B cell (primary cell): Measurements from ENCODE around the gene FAM117B. TPM values are rescaled to one million over a fixed set of nuclear protein-coding genes. Genes with fewer than 3 reads are reported as not detected.

Experiments used
- ATAC-seq: fragments of 200-7000 bp; cut with Tn5 transposase; one replicate; pipeline ENCODE4 v1.10.0; 2021; ENCODE audit warnings: low read depth, mild to moderate bottlenecking, moderate number of reproducible peaks, moderate library complexity
- CTCF ChIA-PET: fragments of 350-600 bp; sonication (Branson Sonifier 250); formaldehyde crosslinking; loops from one replicate; lab custom pipeline; 2021; ENCODE audit warnings: antibody characterized with exemption, inconsistent platforms; lab: Charles Lee
- POLR2A ChIA-PET: fragments of 350-600 bp; sonication (Branson Sonifier 250); formaldehyde crosslinking; loops from one replicate; lab custom pipeline; 2021; ENCODE audit warnings: antibody characterized with exemption; lab: Charles Lee
- DNase-seq: peaks from one replicate; pipeline ENCODE4 v3.0.0; 2013
- H2AFZ ChIP-seq: 2 replicates; pipeline ENCODE4 v1.6.1; 2012; ENCODE audit warnings: mild to moderate bottlenecking, low read depth, low read length; ENCODE audit not compliant: insufficient read depth, poor library complexity, severe bottlenecking
- H3K27ac ChIP-seq, 2 donors: 1 replicate in 1 of 2; 2 replicates in 1 of 2; pipeline ENCODE4 v1.5.1; 2012 to 2013; ENCODE audit warnings: low read length in 2 of 2, mild to moderate bottlenecking in 2 of 2, moderate library complexity in 1 of 2
- H3K27me3 ChIP-seq, 4 experiments: fragments of 200-600 bp in 1 of 4; sonication (generic) in 1 of 4; replicated peaks in 1 of 4; 1 replicate in 2 of 4; 2 replicates in 2 of 4; pipeline versions ENCODE4 v1.6.1 to v1.7.0; 2013 to 2016; ENCODE audit warnings: low read length in 3 of 4, mild to moderate bottlenecking in 2 of 4, mixed read lengths in 1 of 4, moderate library complexity in 1 of 4; ENCODE audit not compliant: insufficient read depth in 4 of 4, control insufficient read depth in 3 of 4; ENCODE audit errors: control extremely low read depth in 1 of 4
- H3K36me3 ChIP-seq, 2 experiments: replicated peaks in 1 of 2; 1 replicate in 1 of 2; 2 replicates in 1 of 2; pipeline versions ENCODE4 v1.6.1 to v1.7.1; 2013; ENCODE audit warnings: low read length in 1 of 2; ENCODE audit not compliant: insufficient read depth in 2 of 2, control insufficient read depth in 1 of 2; ENCODE audit errors: control extremely low read depth in 1 of 2, extremely low read depth in 1 of 2
- H3K4me1 ChIP-seq, 2 donors: fragments of 200-600 bp in 1 of 2; sonication (generic) in 1 of 2; 1 replicate in 1 of 2; 2 replicates in 1 of 2; pipeline versions ENCODE4 v1.5.1 to v1.6.1; 2013 to 2017; ENCODE audit warnings: low read length in 2 of 2; ENCODE audit not compliant: control insufficient read depth in 2 of 2, insufficient read depth in 2 of 2
- H3K4me2 ChIP-seq: replicated peaks from 2 replicates; pipeline ENCODE3; 2012; ENCODE audit warnings: mild to moderate bottlenecking, low read depth, low read length; ENCODE audit not compliant: poor library complexity, severe bottlenecking
- H3K4me3 ChIP-seq, 5 experiments: fragments of 200-600 bp in 1 of 5; sonication (generic) in 1 of 5; 1 replicate in 3 of 5; 2 replicates in 2 of 5; pipeline versions ENCODE4 v1.5.1 to v1.7.0; 2011 to 2016; ENCODE audit warnings: low read length in 4 of 5, mild to moderate bottlenecking in 4 of 5, low read depth in 2 of 5, control low read depth in 1 of 5, moderate library complexity in 1 of 5; ENCODE audit not compliant: insufficient read depth in 1 of 5; ENCODE audit errors: control extremely low read depth in 1 of 5, extremely low read depth in 1 of 5
- H3K79me2 ChIP-seq: fragments of 200-600 bp; sonication (generic); one replicate; pipeline ENCODE4 v1.6.0; 2016; ENCODE audit warnings: low read length; ENCODE audit not compliant: control insufficient read depth, insufficient read depth
- H3K9ac ChIP-seq: fragments of 200-600 bp; sonication (generic); 2 replicates; pipeline ENCODE4 v1.6.1; 2017; ENCODE audit warnings: mild to moderate bottlenecking, low read length, moderate library complexity
- H3K9me3 ChIP-seq, 3 donors: one replicate each; pipeline versions ENCODE4 v1.6.1 to v1.7.1; 2013; ENCODE audit warnings: low read length in 2 of 3; ENCODE audit not compliant: control insufficient read depth in 2 of 3, insufficient read depth in 1 of 3; ENCODE audit errors: control extremely low read depth in 1 of 3
- H4K20me1 ChIP-seq: 2 replicates; pipeline ENCODE4 v1.6.0; 2012; ENCODE audit warnings: mild to moderate bottlenecking, low read length; ENCODE audit not compliant: insufficient read depth, control insufficient read depth, poor library complexity, severe bottlenecking
- H3K27ac Mint-ChIP-seq: one replicate; pipeline ENCODE4 v1.8.0; 2021; ENCODE audit warnings: mixed read lengths
- H3K27me3 Mint-ChIP-seq: one replicate; pipeline ENCODE4 v1.8.0; 2021; ENCODE audit warnings: mixed read lengths
- H3K4me1 Mint-ChIP-seq: one replicate; pipeline ENCODE4 v1.8.0; 2021; ENCODE audit warnings: mixed read lengths
- H3K4me3 Mint-ChIP-seq: one replicate; pipeline ENCODE4 v1.8.0; 2021; ENCODE audit warnings: mixed read lengths
- H3K9me3 Mint-ChIP-seq: one replicate; pipeline ENCODE4 v1.8.0; 2022; ENCODE audit warnings: mixed read lengths; ENCODE audit not compliant: insufficient read depth
- CTCF ChIP-seq: fragments of 200-600 bp; IDR thresholded peaks from one replicate; pipeline ENCODE4 v1.8.0; 2022; ENCODE audit warnings: antibody characterized with exemption, mild to moderate bottlenecking
- EZH2 ChIP-seq: IDR thresholded peaks from 2 replicates; pipeline ENCODE4 v1.6.1; 2012; ENCODE audit warnings: borderline replicate concordance, low read depth, mild to moderate bottlenecking, moderate library complexity, low read length; ENCODE audit not compliant: insufficient read depth, poor library complexity, severe bottlenecking
- WGBS: methylation state at CpG from one replicate; pipeline ENCODE4 v1.1.5; 2013; ENCODE audit warnings: missing lambda C conversion rate; ENCODE audit not compliant: insufficient coverage; 5-methylcytosine and 5-hydroxymethylcytosine counted together
- intact Hi-C: fragments of 100-400 bp; cut with micrococcal nuclease; formaldehyde crosslinking; loops from one replicate; pipeline ENCODE4 v1.10.0; 2022
- polyA plus RNA-seq: library from polyadenylated mRNA; depleted of rRNA; stranded (reverse); fragments of >200 nt; gene quantifications from 2 replicates; pipeline ENCODE4 v1.2.3, GENCODE V29; 2012
- total RNA-seq, 2 donors: library from RNA; stranded (reverse); fragments of 120-200 nt in 1 of 2; gene quantifications; 1 replicate in 1 of 2; 2 replicates in 1 of 2; pipeline versions ENCODE4 v1.2.3 to v1.2.4, GENCODE V29; 2013 to 2022

Gene FAM117B
- total and polyA plus RNA-seq, 2 donors (not counting 1 experiment from before 2014, with no cell fraction given) = 11.5 to 50.1 TPM

GRCh38 chr2:202717598-202718310 is 83.0 kb downstream of the FAM117B start:
- POLR2A ChIA-PET = interaction anchor here (1.0 to 1.2 kb wide), 2 partner anchors 83 to 119 kb away, joined by 3 read pairs; partner anchors contain the start of gene FAM117B
- peak; percentile 22 for DNase-seq
- 62% methylated on average over 2 of the region's 3 CpGs for WGBS

More at GRCh38 chr2:202717598-202718310, 83.0 kb downstream of the FAM117B start:
- intact Hi-C loops = loop anchor here (5.0 kb wide), 1 partner anchor 35 kb away; no protein-coding TSS in a partner anchor
- Histone ChIP-seq H3K4me2 (peak overlapping the region; percentile 24), H3K36me3 (peaks cover 0 to 3% of the 10 kb centered on the region in 2 experiments), H3K4me3 (no peak overlapping the region), H3K9ac (no peak overlapping the region), H4K20me1 (peaks cover 57% of the 10 kb centered on the region), H3K79me2 (peaks cover 87% of the 10 kb centered on the region), H2AFZ (no peak overlapping the region), H3K4me1 (peaks cover 11 to 13% of the 10 kb centered on the region in 2 donors), H3K27ac (peak overlapping the region in 1 of 2 donors; percentile 65), H3K9me3 (peaks cover 6 to 19% (median 14%) of the 10 kb centered on the region in 3 donors), H3K27me3 (no peaks in the 10 kb centered on the region)
- no peak for TF ChIP-seq CTCF
- no peak for TF ChIP-seq EZH2
- CTCF ChIA-PET = interaction anchor here (0.9 to 2.8 kb wide), 5 partner anchors 18 to 129 kb away, joined by 3 to 21 read pairs (median 5); no protein-coding TSS in a partner anchor
- H3K27ac Mint-ChIP-seq = peak overlapping the region; percentile 63
- peak; percentile 24 for ATAC-seq
- peaks cover 4% of the 10 kb centered on the region for H3K9me3 Mint-ChIP-seq
- no peaks in the 10 kb centered on the region for H3K27me3 Mint-ChIP-seq
- H3K4me1 Mint-ChIP-seq = peaks cover 37% of the 10 kb centered on the region
- peak overlapping the region; percentile 16 for H3K4me3 Mint-ChIP-seq
